D721Med (cell line): ENCODE results near the gene NOX3.
"Not testable (repeated sequence)": the region's sequence is repeated elsewhere in the genome, so short reads cannot be mapped to it uniquely, and the experiment has no call there.

Experiments
- DNase-seq: peaks from one replicate; pipeline ENCODE4 v3.0.0; 2011; ENCODE audit warnings: low spot score; ENCODE audit not compliant: insufficient read length
- FAIRE-seq: peaks from 2 replicates; lab custom pipeline; 2011; peaks lifted over from hg19 to GRCh38; lab: Jason Lieb, UNC
- CTCF ChIP-seq: IDR thresholded peaks from 2 replicates; pipeline ENCODE4 v1.5.1; 2012; ENCODE audit warnings: mild to moderate bottlenecking, control low read depth; ENCODE audit not compliant: insufficient read depth; ENCODE audit errors: missing control alignments

NOX3 gene

GRCh38 chr6:155466539-155466938 lies 10.9 kb upstream of the NOX3 start:
- no peak for DNase-seq
- no peak for FAIRE-seq
- no peak for TF ChIP-seq CTCF

GRCh38 chr6:155461556-155461955 lies 5.9 kb upstream of the NOX3 start:
- no peak for DNase-seq
- FAIRE-seq = no peak
- TF ChIP-seq CTCF = no peak

DNA sequence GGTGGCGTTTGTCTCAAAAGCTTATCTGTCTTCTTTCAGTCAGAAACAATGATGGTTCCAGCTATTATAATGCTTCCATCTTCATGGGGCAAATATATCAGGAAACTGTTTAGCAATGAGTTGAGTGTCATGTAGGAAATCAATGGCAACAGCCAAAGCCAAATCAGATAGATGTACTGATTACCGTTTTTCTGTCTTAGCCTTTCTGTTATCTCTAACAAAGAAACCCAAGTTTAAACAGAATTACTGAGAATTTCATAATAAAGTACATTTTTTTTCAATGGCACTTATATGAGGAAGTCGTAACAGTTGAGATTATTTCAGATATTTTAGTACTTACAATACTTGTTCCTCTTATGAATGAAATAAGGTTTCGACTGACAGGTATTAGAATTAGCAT lies 1.2 kb downstream of the NOX3 start:
- no peak for FAIRE-seq
- DNase-seq = no peak
- TF ChIP-seq CTCF = no peak

DNA sequence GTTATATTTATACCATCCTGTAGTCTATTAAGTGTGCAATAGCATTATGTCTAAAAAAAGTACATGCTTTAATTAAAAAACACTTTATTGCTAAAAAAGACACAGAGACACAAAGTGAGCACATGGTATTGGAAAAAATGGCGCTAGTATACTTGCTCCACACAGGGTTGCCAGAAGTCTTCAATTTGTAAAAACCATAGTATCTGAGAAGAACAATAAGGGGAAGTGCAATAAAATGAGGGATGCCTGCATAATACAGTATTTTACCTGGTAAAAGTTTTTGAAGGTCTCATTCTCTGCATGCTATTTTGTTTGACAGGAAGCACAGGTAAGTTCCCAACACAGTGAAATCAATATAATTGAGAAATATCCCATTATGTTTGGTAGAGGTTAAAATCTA lies 1.6 kb downstream of the NOX3 start:
- no peak for TF ChIP-seq CTCF

DNA sequence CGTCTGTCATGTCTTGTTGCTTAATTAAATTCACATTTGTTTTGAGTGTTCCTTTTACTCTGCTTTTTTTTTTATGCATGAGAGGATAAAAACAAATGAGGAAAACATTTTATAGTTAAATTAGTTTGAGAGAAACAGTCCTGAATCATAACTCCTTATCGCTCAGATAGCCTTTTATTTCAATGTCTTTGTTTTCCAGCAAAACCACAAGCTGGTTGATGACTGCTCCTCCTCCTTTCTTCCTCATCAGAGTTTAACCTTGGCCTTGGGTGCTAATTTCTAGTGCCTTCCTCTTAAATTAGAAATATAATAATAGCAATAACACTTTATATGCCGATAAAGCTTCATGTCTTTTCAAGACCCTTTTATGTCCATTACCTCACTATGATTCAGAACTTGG lies 3.1 kb downstream of the NOX3 start:
- DNase-seq (no peak), FAIRE-seq (no peak)
- TF ChIP-seq CTCF = no peak

More for the DNA sequence above, 1.6 kb downstream of the NOX3 start:
- DNase-seq (no peak), FAIRE-seq (no peak)

GRCh38 chr6:155451530-155451929 lies 4.1 kb downstream of the NOX3 start:
- not testable (repeated sequence) for DNase-seq, FAIRE-seq

DNA sequence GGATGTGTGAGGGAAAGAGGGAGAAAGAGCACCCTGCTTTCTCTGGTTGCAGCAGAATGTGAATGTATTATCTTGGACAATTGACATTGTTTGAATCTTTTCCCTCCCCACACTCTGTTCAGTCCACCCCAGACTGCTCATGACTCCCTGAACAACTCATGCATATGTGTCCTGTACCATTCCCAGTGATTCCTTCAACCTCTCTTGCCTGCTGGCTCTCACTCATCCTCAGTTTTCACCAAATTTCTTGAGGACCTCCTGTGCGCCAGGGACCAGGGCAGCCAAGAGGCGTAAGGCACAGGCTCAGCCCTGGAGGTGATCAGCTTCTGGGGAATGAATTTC lies 5.4 kb downstream of the NOX3 start:
- TF ChIP-seq CTCF = no peak
- DNase-seq (no peak), FAIRE-seq (no peak)

DNA sequence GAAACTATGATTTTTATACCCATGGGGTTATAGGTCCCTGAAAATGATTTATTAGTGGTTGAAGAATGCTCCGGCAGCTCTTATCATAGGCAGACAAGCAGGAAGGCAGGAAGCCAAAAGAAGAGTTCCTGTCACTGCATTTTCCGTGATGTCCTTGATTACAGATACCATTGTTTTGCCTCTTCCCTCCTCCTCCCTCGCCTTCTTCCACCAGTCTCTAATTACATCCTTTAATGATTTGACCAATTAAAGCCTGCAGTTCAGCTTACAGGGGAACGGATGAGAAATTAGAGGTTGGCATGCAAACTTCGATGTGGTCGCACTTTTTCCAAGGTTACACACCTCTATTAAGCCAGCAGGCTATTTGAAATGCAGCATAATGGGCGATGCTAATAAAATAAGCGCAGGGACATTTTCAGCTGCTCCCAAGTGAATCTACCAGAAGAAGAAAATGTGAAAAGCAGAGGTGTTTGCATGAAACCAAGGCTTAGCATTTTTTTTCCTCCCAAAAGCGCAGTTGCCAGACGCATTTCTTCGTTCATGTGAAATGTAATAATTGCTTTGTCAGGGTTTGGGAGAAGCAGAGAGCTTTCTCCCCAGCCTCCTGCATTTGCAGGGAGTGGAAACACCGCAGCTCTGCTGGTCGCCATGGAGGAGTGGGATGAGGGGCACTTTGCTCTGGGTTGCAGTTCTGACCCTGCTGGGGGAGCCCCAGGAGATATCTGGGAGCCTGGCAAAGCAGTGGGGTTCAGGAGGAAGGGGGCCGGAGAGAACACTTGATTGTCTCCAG lies 6.0 kb downstream of the NOX3 start:
- FAIRE-seq (no peak), DNase-seq (no peak)
- TF ChIP-seq CTCF = no peak
